Aorta (tissue), 5 donors: ENCODE results near the gene PAPPA. TPM values are rescaled to one million over a fixed set of nuclear protein-coding genes. Genes with fewer than 3 reads are reported as not detected.

ENCODE experiments used
- ATAC-seq: fragments of 200-7000 bp; cut with Tn5 transposase; one replicate; pipeline ENCODE4 v1.9.1; 2022; ENCODE audit warnings: moderate library complexity; ENCODE audit not compliant: low FRiP score
- DNase-seq, 2 donors: peaks; one replicate each; pipeline ENCODE4 v3.0.0-alpha.2; 2020
- H3K27ac ChIP-seq, 2 donors: one replicate each; pipeline ENCODE4 v1.5.1; 2013; ENCODE audit warnings: low read length in 2 of 2, mild to moderate bottlenecking in 2 of 2, moderate library complexity in 2 of 2, control low read depth in 1 of 2, inconsistent platforms in 1 of 2, low read depth in 1 of 2
- H3K27me3 ChIP-seq, 2 donors: one replicate each; pipeline ENCODE4 v1.6.1; 2013; ENCODE audit warnings: control low read depth in 1 of 2, low read length in 1 of 2, mild to moderate bottlenecking in 1 of 2, moderate library complexity in 1 of 2; ENCODE audit not compliant: insufficient read depth in 2 of 2, control insufficient read depth in 1 of 2
- H3K36me3 ChIP-seq, 2 donors: one replicate each; pipeline ENCODE4 v1.6.1; 2013; ENCODE audit warnings: control low read depth in 1 of 2, low read length in 1 of 2, mild to moderate bottlenecking in 1 of 2; ENCODE audit not compliant: insufficient read depth in 2 of 2, control insufficient read depth in 1 of 2
- H3K4me1 ChIP-seq, 2 donors: one replicate each; pipeline ENCODE4 v1.6.1; 2013; ENCODE audit warnings: low read length in 2 of 2, control low read depth in 1 of 2, mild to moderate bottlenecking in 1 of 2, moderate library complexity in 1 of 2; ENCODE audit not compliant: insufficient read depth in 2 of 2, control insufficient read depth in 1 of 2
- H3K4me3 ChIP-seq, 2 donors: one replicate each; pipeline ENCODE4 v1.5.1; 2013; ENCODE audit warnings: low read length in 2 of 2, control low read depth in 1 of 2, mild to moderate bottlenecking in 1 of 2
- H3K9me3 ChIP-seq: one replicate; pipeline ENCODE4 v1.6.1; 2013; ENCODE audit warnings: mild to moderate bottlenecking, low read length; ENCODE audit not compliant: control insufficient read depth
- WGBS, 2 donors: extraction: QIAGEN DNeasy Blood & Tissue Kit; methylation state at CpG; one replicate each; pipeline ENCODE4 v1.1.7; 2013; 5-methylcytosine and 5-hydroxymethylcytosine counted together
- intact Hi-C, 2 donors: fragments of 100-400 bp; cut with DNase I; formaldehyde crosslinking; loops; one replicate each; pipeline versions ENCODE4 v1.14.2 to v1.15.0; 2022
- polyA plus RNA-seq, 2 donors: library from polyadenylated mRNA; stranded (reverse); fragments of 200-250 nt; gene quantifications; one replicate each; pipeline ENCODE4 v1.2.3, GENCODE V29; 2013
- total RNA-seq, 2 donors: library from RNA; stranded (reverse); fragmentation: NEBNext Ultra II Directional; extraction: Animal tissue kit (Norgen Biotek cat#: 25700); gene quantifications; one replicate each; pipeline ENCODE4 v1.2.1, GENCODE V29; 2021
- donor health status: healthy with polysubstance abuse.
- donor health status: Bipolar disorder and iron deficiency.
- donor health status: DM: no; HTN: no; CAD: no.
- donor health status: DM: no; HTN: no; CAD: no.
- donor health status: DM: yes; HTN: yes; CAD: no.

The PAPPA gene
- total and polyA plus RNA-seq, 4 donors: 0.50 to 16.6 (median 7.3) TPM

DNA sequence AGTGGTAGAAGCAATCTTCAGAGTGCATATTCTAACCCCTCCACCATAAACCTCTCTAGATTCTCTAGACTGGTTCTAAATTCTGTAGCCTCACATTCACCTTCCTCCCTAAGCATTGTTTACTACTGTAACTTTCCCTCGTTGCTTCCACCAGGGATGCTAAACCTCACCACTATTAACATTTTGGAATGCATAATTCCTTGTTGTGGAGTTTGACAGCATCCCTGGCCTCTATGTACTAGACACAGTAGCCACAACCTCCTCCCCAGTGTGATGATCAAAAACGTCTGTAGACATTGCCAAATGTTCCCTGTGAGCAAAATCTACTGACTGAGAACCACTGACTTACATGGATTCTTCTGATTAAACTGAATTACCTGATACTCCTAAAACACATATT, 18.6 kb downstream of the PAPPA start:
- H3K4me1 ChIP-seq: no peaks in the 10 kb centered on the region
- intact Hi-C loops: no loop called here
- DNase-seq (no peak), ATAC-seq (no peak)
- no peak overlapping the region for H3K27ac ChIP-seq
- 63 to 66% methylated on average over 2 of the region's 2 CpGs for WGBS, 2 donors
- H3K27me3 ChIP-seq: no peaks in the 10 kb centered on the region
- no peaks in the 10 kb centered on the region for H3K36me3 ChIP-seq
- no peaks in the 10 kb centered on the region for H3K9me3 ChIP-seq
- no peak overlapping the region for H3K4me3 ChIP-seq

DNA sequence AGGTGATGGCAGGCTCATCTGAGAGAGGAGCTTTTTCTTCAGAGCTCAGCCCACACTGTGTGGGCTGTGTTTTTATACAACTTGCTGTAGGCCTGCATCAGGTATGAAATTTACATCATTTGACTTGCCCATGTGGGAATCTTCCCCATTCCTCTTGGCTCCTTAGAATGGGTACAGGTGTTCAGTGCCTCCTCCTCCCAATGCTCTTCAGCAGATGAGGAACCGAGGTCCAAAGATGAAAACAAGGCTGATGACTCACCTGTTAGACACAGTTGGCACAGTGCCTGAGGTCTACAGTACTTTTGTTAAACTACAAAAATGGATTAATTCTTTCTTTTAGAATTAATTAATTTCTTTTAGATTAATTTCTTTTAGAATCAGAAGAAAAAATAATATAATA, 20.8 kb downstream of the PAPPA start:
- H3K36me3 ChIP-seq: no peaks in the 10 kb centered on the region
- H3K27me3 ChIP-seq: no peaks in the 10 kb centered on the region
- no peak overlapping the region for H3K4me3 ChIP-seq
- WGBS, 2 donors: 50 to 57% methylated on average over 1 of the region's 1 CpG
- intact Hi-C loops: no loop called here
- no peaks in the 10 kb centered on the region for H3K9me3 ChIP-seq
- ATAC-seq: no peak
- H3K4me1 ChIP-seq: no peaks in the 10 kb centered on the region
- DNase-seq: no peak
- no peak overlapping the region for H3K27ac ChIP-seq

DNA sequence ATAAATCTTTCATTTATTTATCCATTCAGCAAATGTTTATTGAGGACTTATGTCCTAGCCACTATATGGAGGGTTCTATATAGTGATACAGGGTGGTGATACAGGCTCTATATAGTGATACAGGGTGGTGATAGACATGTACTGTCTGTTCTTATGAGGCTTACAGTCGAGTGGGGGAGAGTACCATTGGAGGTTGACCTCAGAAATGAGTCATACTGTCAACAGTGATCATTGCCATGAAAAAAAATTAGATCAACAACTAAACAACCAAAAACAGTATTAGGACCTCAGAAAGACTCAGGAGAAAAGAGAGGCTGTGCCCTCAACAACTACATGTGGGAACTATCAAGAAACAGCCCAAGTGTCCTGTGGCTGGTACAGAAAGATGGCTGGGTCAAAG, 22.0 kb downstream of the PAPPA start:
- intact Hi-C loops: no loop called here

DNA sequence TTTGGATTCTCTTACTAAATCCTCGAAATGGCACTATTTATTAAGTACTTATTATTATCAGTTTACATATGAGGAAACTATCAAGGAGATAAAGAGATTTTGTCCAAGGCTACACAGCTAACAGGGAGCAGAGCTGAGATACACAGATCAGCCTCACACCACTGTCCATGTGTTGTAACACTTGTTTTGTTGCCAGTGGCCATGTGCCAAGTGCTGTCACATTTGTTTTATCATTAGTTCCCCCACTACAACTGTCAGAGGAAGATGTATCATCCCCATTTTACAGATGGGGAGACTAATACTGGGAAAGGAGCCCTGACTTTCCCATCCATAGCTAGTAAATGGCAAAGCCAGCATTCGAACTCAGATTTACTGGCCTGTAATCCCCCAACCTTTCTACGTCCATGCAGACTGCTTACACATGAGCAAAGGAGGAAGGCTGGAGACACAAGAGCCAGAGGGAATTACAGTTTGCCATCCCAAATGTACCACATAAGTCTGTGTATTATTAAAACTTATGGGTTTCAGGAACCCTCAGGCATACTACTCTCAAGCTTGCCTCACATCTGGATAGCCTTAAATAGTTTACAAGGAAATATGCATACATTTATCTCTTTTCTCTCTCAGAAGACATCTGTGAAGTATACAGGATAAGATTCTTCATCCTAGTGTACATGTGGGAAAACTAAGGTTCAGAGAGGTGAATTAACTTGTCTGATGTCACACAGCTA, 25.1 kb downstream of the PAPPA start:
- ATAC-seq: no peak
- Histone ChIP-seq H3K27ac (no peak overlapping the region), H3K4me3 (no peak overlapping the region), H3K36me3 (peaks cover 0 to 2% of the 10 kb centered on the region in 2 donors), H3K27me3 (no peaks in the 10 kb centered on the region), H3K4me1 (no peaks in the 10 kb centered on the region), H3K9me3 (no peaks in the 10 kb centered on the region)
- intact Hi-C loops: no loop called here
- 76 to 85% methylated on average over 3 of the region's 3 CpGs for WGBS, 2 donors
- DNase-seq: no peak

More for the DNA sequence above, 22.0 kb downstream of the PAPPA start:
- 57 to 82% methylated on average over 1 of the region's 1 CpG for WGBS, 2 donors
- no peaks in the 10 kb centered on the region for H3K4me1 ChIP-seq
- no peaks in the 10 kb centered on the region for H3K27me3 ChIP-seq
- no peak for DNase-seq
- no peaks in the 10 kb centered on the region for H3K9me3 ChIP-seq
- no peak for ATAC-seq
- no peak overlapping the region for H3K4me3 ChIP-seq
- no peak overlapping the region for H3K27ac ChIP-seq
- no peaks in the 10 kb centered on the region for H3K36me3 ChIP-seq

DNA sequence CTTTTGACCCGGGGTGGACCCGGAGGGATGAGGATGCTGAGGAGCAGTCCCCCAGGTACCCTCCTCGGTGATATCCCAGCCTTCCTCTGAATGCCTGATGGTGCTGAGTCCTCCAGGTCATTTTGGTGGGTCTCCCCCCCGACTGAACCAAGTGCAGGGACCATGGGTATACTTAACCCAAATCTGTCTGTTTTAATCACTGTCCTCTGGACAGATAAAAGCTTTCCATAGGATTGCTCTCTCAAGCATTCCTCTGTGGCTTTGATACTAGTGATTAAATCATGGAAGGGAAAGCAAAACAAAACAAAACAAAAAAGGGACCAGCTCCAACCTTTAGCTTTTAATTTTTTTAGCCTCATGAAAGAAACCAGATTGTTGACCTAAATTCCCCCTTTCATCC, 26.0 kb downstream of the PAPPA start:
- Histone ChIP-seq H3K4me1 (no peaks in the 10 kb centered on the region), H3K27ac (no peak overlapping the region), H3K9me3 (no peaks in the 10 kb centered on the region), H3K27me3 (no peaks in the 10 kb centered on the region), H3K4me3 (no peak overlapping the region), H3K36me3 (peaks cover 0 to 2% of the 10 kb centered on the region in 2 donors)
- intact Hi-C loops: no loop called here
- DNase-seq (no peak), ATAC-seq (no peak)
- WGBS, 2 donors: 85 to 93% methylated on average over 4 of the region's 4 CpGs

DNA sequence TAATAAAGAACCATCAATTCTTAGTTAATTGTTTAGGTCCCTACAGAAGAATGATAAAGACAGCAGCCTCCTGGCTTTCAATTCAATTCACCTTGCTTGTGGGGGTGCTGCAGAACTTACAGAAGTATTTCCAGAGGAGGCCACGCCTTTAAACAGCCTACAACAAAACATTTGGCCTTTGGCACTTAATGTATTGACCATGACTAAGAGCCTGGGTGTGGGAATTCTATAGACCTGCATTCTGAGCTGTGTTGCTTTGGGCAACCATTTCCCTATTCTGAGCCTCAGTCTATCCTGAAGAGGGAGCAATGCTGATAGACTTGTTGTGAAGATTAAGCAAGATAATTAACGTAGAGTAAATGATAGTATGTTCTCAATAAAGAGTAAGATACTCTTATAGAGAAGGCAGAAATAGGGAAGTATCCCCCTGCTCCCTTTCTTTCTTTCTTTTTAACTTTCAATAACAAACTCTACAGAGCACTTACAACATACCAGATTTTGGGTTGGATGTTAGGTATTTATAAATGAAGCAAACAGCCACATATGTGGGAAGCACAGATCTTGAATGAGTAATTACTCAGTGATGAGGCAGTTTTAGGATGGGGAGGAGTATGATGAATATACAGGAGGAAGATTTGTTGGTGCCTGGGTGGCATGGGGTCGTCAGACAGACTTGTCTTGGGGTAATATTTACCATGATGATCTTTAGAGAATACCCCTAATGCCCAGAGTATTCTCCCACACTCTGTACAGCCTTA, 28.4 kb downstream of the PAPPA start:
- Histone ChIP-seq H3K36me3 (peaks cover 0 to 2% of the 10 kb centered on the region in 2 donors), H3K27ac (no peak overlapping the region), H3K27me3 (no peaks in the 10 kb centered on the region), H3K4me1 (no peaks in the 10 kb centered on the region), H3K9me3 (no peaks in the 10 kb centered on the region), H3K4me3 (no peak overlapping the region)
- intact Hi-C loops: no loop called here
- ATAC-seq: no peak
- no peak for DNase-seq
- WGBS, 2 donors: 91 to 94% methylated on average over 3 of the region's 3 CpGs

DNA sequence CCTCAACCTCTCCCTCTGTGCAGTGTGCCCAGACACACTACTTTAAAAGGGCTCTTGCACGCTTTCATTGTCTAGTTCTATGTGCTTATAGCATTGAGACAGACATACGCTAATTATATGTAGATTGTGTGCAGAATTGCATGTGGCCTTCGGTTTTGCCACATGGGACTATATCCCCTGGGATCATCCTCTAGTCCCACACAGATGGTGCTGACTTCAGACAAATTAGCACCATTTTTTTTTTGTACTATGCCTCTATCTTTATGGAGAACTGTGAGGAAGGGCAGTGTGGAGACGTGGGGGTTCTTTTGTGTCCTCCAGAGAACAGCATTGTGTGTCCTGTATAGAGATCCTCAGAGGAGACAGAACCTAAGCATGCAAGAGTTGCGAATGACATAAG, 29.3 kb downstream of the PAPPA start:
- WGBS, 2 donors: 93 to 95% methylated on average over 5 of the region's 5 CpGs
- intact Hi-C loops: no loop called here
- Histone ChIP-seq H3K4me1 (no peaks in the 10 kb centered on the region), H3K27me3 (no peaks in the 10 kb centered on the region), H3K4me3 (no peak overlapping the region), H3K9me3 (no peaks in the 10 kb centered on the region), H3K27ac (no peak overlapping the region), H3K36me3 (peaks cover 0 to 2% of the 10 kb centered on the region in 2 donors)
- ATAC-seq (no peak), DNase-seq (no peak)

DNA sequence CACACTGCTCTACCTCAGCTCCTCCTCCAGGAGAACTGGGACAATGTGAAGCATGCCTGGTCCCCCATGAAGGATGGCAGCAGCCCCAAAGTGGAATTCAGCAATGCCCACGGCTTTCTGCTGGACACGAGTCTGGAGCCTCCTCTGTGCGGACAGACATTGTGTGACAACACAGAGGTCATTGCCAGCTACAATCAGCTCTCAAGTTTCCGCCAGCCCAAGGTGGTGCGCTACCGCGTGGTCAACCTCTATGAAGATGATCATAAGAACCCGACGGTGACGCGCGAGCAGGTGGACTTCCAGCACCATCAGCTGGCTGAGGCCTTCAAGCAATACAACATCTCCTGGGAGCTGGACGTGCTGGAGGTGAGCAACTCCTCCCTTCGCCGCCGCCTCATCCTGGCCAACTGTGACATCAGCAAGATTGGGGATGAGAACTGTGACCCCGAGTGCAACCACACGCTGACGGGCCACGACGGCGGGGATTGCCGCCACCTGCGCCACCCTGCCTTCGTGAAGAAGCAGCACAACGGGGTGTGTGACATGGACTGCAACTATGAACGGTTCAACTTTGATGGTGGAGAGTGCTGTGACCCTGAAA, 34.1 kb downstream of the PAPPA start:
- no peak for ATAC-seq
- Histone ChIP-seq H3K4me3 (no peak overlapping the region), H3K36me3 (peaks cover 0 to 3% of the 10 kb centered on the region in 2 donors), H3K27ac (no peak overlapping the region), H3K4me1 (no peaks in the 10 kb centered on the region), H3K9me3 (no peaks in the 10 kb centered on the region), H3K27me3 (no peaks in the 10 kb centered on the region)
- no peak for DNase-seq
- WGBS, 2 donors: 97% methylated on average over 27 of the region's 27 CpGs
- intact Hi-C loops: no loop called here
